CD14-positive monocyte (primary cell): ENCODE results near the gene HPSE2. TPM values are rescaled to one million over a fixed set of nuclear protein-coding genes. Genes with fewer than 3 reads are reported as not detected.

Source experiments
- DNase-seq, 3 donors: peaks; one replicate each; pipeline ENCODE4 v3.0.0-alpha.2; 2011 to 2022
- H2AFZ ChIP-seq: 2 replicates; pipeline ENCODE4 v1.6.0; 2012; ENCODE audit warnings: mild to moderate bottlenecking, low read depth, low read length, inconsistent platforms; ENCODE audit not compliant: insufficient read depth, poor library complexity, severe bottlenecking
- H3K27ac ChIP-seq, 2 donors: 1 replicate in 1 of 2; 2 replicates in 1 of 2; pipeline ENCODE4 v1.5.1; 2012 to 2013; ENCODE audit warnings: low read length in 2 of 2, control low read depth in 1 of 2, inconsistent platforms in 1 of 2, low read depth in 1 of 2, mild to moderate bottlenecking in 1 of 2
- H3K27me3 ChIP-seq, 2 donors: one replicate each; pipeline versions ENCODE4 v1.6.0 to v1.6.1; 2011 to 2013; ENCODE audit warnings: low read length in 2 of 2; ENCODE audit not compliant: control insufficient read depth in 2 of 2, insufficient read depth in 2 of 2
- H3K36me3 ChIP-seq, 2 donors: replicated peaks in 1 of 2; 1 replicate in 1 of 2; 2 replicates in 1 of 2; pipeline versions ENCODE4 v1.5.1 to v1.6.1; 2012 to 2013; ENCODE audit warnings: low read length in 2 of 2, control low read depth in 1 of 2, inconsistent platforms in 1 of 2, mild to moderate bottlenecking in 1 of 2; ENCODE audit not compliant: insufficient read depth in 2 of 2, control insufficient read depth in 1 of 2
- H3K4me1 ChIP-seq, 2 donors: 1 replicate in 1 of 2; 2 replicates in 1 of 2; pipeline versions ENCODE4 v1.5.1 to v1.6.1; 2012 to 2013; ENCODE audit warnings: low read length in 2 of 2, control low read depth in 1 of 2, inconsistent platforms in 1 of 2, mild to moderate bottlenecking in 1 of 2, moderate library complexity in 1 of 2; ENCODE audit not compliant: insufficient read depth in 2 of 2, control insufficient read depth in 1 of 2
- H3K4me2 ChIP-seq: replicated peaks from 2 replicates; pipeline ENCODE3; 2012; ENCODE audit warnings: low read length, moderate library complexity, mild to moderate bottlenecking; ENCODE audit not compliant: poor library complexity, severe bottlenecking; ENCODE audit errors: extremely low read depth
- H3K4me3 ChIP-seq, 3 experiments: fragments of 200-600 bp in 1 of 3; sonication (generic) in 1 of 3; replicated peaks in 1 of 3; 1 replicate in 2 of 3; 2 replicates in 1 of 3; pipeline ENCODE4 v1.5.1; 2011 to 2013; ENCODE audit warnings: low read length in 3 of 3, mild to moderate bottlenecking in 3 of 3, control low read depth in 2 of 3, low read depth in 2 of 3, inconsistent platforms in 1 of 3, moderate library complexity in 1 of 3
- H3K79me2 ChIP-seq: 2 replicates; pipeline ENCODE4 v1.6.0; 2012; ENCODE audit warnings: mild to moderate bottlenecking, control low read depth, inconsistent platforms, low read length, moderate library complexity; ENCODE audit not compliant: insufficient read depth
- H3K9ac ChIP-seq: 2 replicates; pipeline ENCODE4 v1.6.0; 2017; ENCODE audit warnings: low read length, mild to moderate bottlenecking; ENCODE audit not compliant: insufficient read depth, poor library complexity, severe bottlenecking
- H3K9me3 ChIP-seq, 2 donors: replicated peaks in 1 of 2; 1 replicate in 1 of 2; 2 replicates in 1 of 2; pipeline versions ENCODE4 v1.5.1 to v1.6.1; 2012 to 2013; ENCODE audit warnings: low read length in 2 of 2, control low read depth in 1 of 2; ENCODE audit not compliant: control insufficient read depth in 1 of 2, insufficient read depth in 1 of 2
- H4K20me1 ChIP-seq: 2 replicates; pipeline ENCODE4 v1.6.0; 2012; ENCODE audit warnings: mild to moderate bottlenecking, low read length, control low read depth, moderate library complexity; ENCODE audit not compliant: insufficient read depth
- H3K27ac Mint-ChIP-seq, 7 donors: one replicate each; pipeline ENCODE4 v1.8.0; 2020; ENCODE audit warnings: mild to moderate bottlenecking in 7 of 7, mixed read lengths in 7 of 7, moderate library complexity in 6 of 7, inconsistent platforms in 2 of 7
- H3K27me3 Mint-ChIP-seq, 3 donors: one replicate each; pipeline ENCODE4 v1.8.0; 2021 to 2022; ENCODE audit warnings: low read depth in 3 of 3, mild to moderate bottlenecking in 3 of 3, mixed read lengths in 3 of 3, moderate library complexity in 3 of 3, inconsistent platforms in 1 of 3
- H3K36me3 Mint-ChIP-seq, 2 donors: one replicate each; pipeline ENCODE4 v1.8.0; 2020; ENCODE audit warnings: mixed read lengths in 2 of 2, inconsistent platforms in 1 of 2, mild to moderate bottlenecking in 1 of 2
- H3K4me1 Mint-ChIP-seq: one replicate; pipeline ENCODE4 v1.8.0; 2020; ENCODE audit warnings: mild to moderate bottlenecking, mixed read lengths
- H3K4me3 Mint-ChIP-seq, 2 donors: one replicate each; pipeline ENCODE4 v1.8.0; 2020; ENCODE audit warnings: mild to moderate bottlenecking in 2 of 2, mixed read lengths in 2 of 2, moderate library complexity in 1 of 2
- H3K9me3 Mint-ChIP-seq, 7 donors: one replicate each; pipeline ENCODE4 v1.8.0; 2020 to 2022; ENCODE audit warnings: mixed read lengths in 7 of 7, mild to moderate bottlenecking in 6 of 7, moderate library complexity in 6 of 7, inconsistent platforms in 2 of 7
- WGBS: methylation state at CpG from one replicate; pipeline ENCODE4 v1.1.5; 2013; ENCODE audit warnings: missing lambda C conversion rate; ENCODE audit not compliant: insufficient coverage; 5-methylcytosine and 5-hydroxymethylcytosine counted together
- intact Hi-C, 2 donors: fragments of 100-400 bp; cut with micrococcal nuclease; formaldehyde crosslinking; loops; one replicate each; pipeline versions ENCODE4 v1.15.0 to v1.15.1; 2023
- polyA plus RNA-seq, 3 donors: library from polyadenylated mRNA; depleted of rRNA in 1 of 3; unstranded in 2 of 3; stranded (reverse) in 1 of 3; fragments of 300-500 nt in 2 of 3; fragments of >200 nt in 1 of 3; fragmentation: Illumina TruSeq in 2 of 3; gene quantifications; 1 replicate in 2 of 3; 2 replicates in 1 of 3; pipeline ENCODE4 v1.2.3, GENCODE V29; 2012 to 2021
- TF ChIP-seq, protein P1 (sequence below): fragments of 200-600 bp; IDR thresholded peaks from one replicate; pipeline ENCODE4 v1.8.0; 2022; ENCODE audit warnings: antibody characterized with exemption, mild to moderate bottlenecking

HPSE2 gene
- polyA plus RNA-seq, 3 donors: not detected

- no peak for DNase-seq
- Histone ChIP-seq H3K4me3 (no peak overlapping the region), H3K79me2 (no peaks in the 10 kb centered on the region), H3K4me2 (no peak overlapping the region), H3K27me3 (peaks cover 6 to 10% of the 10 kb centered on the region in 2 donors), H4K20me1 (no peaks in the 10 kb centered on the region), H2AFZ (no peak overlapping the region), H3K36me3 (no peaks in the 10 kb centered on the region), H3K4me1 (peaks cover 0 to 9% of the 10 kb centered on the region in 2 donors), H3K27ac (no peak overlapping the region), H3K9ac (no peak overlapping the region), H3K9me3 (no peaks in the 10 kb centered on the region)
- Mint-ChIP-seq H3K27me3 (peaks cover 8 to 13% (median 11%) of the 10 kb centered on the region in 3 donors), H3K4me3 (no peak overlapping the region), H3K36me3 (no peaks in the 10 kb centered on the region), H3K4me1 (peaks cover 15% of the 10 kb centered on the region), H3K9me3 (peaks cover 0 to 1% (median 0%) of the 10 kb centered on the region in 7 donors), H3K27ac (no peak overlapping the region)
- TF ChIP-seq, protein P1, sequence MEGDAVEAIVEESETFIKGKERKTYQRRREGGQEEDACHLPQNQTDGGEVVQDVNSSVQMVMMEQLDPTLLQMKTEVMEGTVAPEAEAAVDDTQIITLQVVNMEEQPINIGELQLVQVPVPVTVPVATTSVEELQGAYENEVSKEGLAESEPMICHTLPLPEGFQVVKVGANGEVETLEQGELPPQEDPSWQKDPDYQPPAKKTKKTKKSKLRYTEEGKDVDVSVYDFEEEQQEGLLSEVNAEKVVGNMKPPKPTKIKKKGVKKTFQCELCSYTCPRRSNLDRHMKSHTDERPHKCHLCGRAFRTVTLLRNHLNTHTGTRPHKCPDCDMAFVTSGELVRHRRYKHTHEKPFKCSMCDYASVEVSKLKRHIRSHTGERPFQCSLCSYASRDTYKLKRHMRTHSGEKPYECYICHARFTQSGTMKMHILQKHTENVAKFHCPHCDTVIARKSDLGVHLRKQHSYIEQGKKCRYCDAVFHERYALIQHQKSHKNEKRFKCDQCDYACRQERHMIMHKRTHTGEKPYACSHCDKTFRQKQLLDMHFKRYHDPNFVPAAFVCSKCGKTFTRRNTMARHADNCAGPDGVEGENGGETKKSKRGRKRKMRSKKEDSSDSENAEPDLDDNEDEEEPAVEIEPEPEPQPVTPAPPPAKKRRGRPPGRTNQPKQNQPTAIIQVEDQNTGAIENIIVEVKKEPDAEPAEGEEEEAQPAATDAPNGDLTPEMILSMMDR: no peak
- intact Hi-C loops: no loop called here
- WGBS: 20% methylated on average over 5 of the region's 8 CpGs
Observed at GRCh38 chr10:98463976-98464754, 771.5 kb downstream of the HPSE2 start.

DNA sequence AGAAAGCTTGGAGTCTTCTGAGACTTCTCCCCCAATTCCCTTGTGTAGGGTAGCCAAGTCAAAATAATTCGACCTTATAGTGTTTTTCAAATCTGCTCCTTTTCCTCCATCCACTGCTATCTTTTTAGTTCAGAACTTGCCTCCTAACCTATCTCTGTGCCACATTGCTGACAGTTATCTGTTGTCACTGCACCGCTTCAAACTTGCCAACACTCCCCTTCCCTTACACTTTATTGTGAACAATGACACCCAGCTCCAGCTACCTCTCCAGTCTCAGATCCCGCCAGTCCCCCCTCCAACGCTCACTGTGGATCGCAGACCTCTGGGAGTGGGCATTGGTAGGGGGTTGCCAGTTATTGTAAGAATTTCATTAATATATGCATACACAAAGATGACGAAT is 772.6 kb downstream of the HPSE2 start:
- intact Hi-C loops: no loop called here
- Mint-ChIP-seq H3K4me1 (peaks cover 11% of the 10 kb centered on the region), H3K36me3 (no peaks in the 10 kb centered on the region), H3K9me3 (peaks cover 0 to 1% (median 0%) of the 10 kb centered on the region in 7 donors), H3K27me3 (peaks cover 7 to 14% (median 9%) of the 10 kb centered on the region in 3 donors), H3K4me3 (no peak overlapping the region), H3K27ac (no peak overlapping the region)
- H3K4me2 ChIP-seq: no peak overlapping the region
- H3K9me3 ChIP-seq: no peaks in the 10 kb centered on the region
- H3K9ac ChIP-seq: no peak overlapping the region
- peaks cover 0 to 1% of the 10 kb centered on the region in 2 donors for H3K27me3 ChIP-seq
- no peak overlapping the region for H3K27ac ChIP-seq
- no peak overlapping the region for H2AFZ ChIP-seq
- 100% methylated on average over 2 of the region's 6 CpGs for WGBS
- DNase-seq: no peak
- no peaks in the 10 kb centered on the region for H3K79me2 ChIP-seq
- TF ChIP-seq, protein P1: no peak
- no peaks in the 10 kb centered on the region for H4K20me1 ChIP-seq
- H3K4me3 ChIP-seq: no peak overlapping the region
- H3K4me1 ChIP-seq: peaks cover 0 to 6% of the 10 kb centered on the region in 2 donors
- no peaks in the 10 kb centered on the region for H3K36me3 ChIP-seq
